ENCODE measurements around the gene CIAO1.
"Not testable (repeated sequence)": the region's sequence is repeated elsewhere in the genome, so short reads cannot be mapped to it uniquely, and the experiment has no call there.

Gene CIAO1

DNA sequence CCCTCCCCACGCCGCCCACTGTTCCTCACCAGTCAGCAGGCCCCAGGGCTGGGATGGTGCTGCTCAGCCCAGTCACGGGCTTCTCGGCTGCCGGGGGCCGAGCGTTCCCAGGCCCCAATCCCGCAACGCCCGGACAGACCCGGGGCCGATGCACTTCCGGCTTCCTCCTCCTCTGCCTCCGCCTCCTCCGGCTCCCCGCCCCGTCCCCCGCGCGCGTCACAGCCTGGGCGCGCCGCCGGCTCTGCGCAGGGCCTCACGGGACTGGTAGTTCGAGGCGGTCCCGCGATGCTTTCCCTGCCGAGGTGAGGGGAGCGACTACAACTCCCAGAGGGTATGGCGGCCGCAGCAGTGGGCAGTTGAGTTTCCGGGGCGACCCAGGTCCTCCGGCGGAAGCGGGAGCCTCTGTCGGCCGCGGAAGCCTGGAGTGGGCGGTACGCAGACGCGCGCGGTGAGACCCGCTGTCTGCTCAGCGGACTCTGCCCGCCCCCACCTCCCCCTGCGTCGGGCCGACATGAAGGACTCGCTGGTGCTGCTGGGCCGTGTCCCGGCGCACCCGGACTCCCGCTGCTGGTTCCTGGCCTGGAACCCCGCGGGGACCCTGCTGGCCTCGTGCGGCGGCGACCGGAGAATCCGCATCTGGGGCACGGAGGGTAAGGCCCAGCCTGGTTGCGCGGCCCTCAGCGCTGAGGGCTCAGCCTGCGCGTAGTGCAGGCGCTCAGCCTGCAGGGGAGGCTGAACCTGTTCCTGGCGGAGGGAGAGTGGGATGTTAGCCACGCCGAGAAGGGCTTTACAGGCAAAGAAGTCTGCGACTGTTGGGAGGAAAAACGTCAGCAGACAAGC lies at the start of gene CIAO1, which contains the start of gene TMEM127:
CIAO1 (plus strand) TSS at position 386 of the 840 bp plus-strand sequence; CDS start at position 512, 126 bp downstream.
TMEM127 (minus strand) TSS at position 158 of the 840 bp plus-strand sequence. CDS start 616 bp downstream, outside the sequence.
- H3K9me3 Mint-ChIP-seq: no peaks in the 10 kb centered on the region
- H3K36me3 Mint-ChIP-seq (ENCODE audit: low read depth): peaks cover 80% of the 10 kb centered on the region
- H3K4me1 Mint-ChIP-seq (ENCODE audit: low read depth): peaks cover 53% of the 10 kb centered on the region
- peak within 1 kb of the TSS; percentile 98 for H3K27ac Mint-ChIP-seq
- no peaks in the 10 kb centered on the region for H3K27me3 Mint-ChIP-seq
- peak within 1 kb of the TSS; percentile 98 for H3K4me3 Mint-ChIP-seq
- peak; percentile 98 for DNase-seq

DNA sequence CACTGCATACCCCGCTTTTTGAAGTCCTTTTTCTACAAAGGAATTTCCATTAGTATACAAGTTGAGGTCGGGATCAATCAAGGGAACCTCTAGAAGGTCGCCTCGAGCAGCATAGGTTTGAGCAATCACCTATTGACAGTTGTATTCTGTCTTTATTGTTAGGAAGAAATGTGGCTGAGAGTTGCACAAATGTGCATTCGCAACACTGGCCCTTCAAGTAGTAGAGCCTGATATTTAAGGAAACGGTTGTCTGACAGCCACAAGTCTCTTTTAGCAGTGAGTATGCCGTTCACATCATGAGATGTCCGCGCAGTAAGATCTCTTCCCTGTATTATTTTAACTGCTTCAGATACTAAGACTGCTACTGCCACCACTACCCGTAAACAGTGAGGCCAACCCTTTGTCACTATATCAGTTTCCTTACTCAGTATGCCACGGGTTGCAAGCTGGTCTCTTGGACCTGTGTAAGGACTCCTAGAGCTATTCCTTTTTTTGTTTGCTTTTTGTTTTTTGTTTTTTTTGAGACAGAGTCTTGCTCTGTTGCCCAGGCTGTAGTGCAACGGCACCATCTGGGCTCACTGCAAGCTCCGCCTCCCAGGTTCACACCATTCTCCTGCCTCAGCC lies 47.4 kb upstream of the CIAO1 start:
- H3K4me1 Mint-ChIP-seq (ENCODE audit: low read depth): no peaks in the 10 kb centered on the region
- H3K4me3 Mint-ChIP-seq: no peak overlapping the region
- no peaks in the 10 kb centered on the region for H3K36me3 Mint-ChIP-seq (ENCODE audit: low read depth)
- no peaks in the 10 kb centered on the region for H3K27me3 Mint-ChIP-seq
- H3K27ac Mint-ChIP-seq: no peak overlapping the region
- no peaks in the 10 kb centered on the region for H3K9me3 Mint-ChIP-seq
- no peak for DNase-seq

DNA sequence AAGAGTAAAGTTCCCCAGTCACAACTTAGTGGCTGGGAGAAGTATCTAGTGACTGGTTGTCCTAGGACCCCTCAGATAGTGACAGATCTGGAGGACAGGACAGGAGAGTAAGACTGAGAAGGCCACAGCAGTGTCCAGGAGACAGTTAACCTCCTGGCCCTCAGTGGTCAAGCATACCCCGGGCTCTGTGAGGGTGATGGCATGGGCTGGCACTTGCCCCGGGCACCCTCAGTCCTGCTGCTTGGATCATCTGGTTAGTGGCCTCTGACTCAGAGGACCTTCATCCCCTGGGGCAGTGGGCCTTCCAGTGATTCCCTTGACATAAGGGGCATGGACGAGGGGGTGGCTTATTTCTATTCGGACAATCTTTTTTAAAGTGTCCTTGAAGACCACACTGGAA lies 46.1 kb upstream of the CIAO1 start:
- DNase-seq; H3K4me3 Mint-ChIP-seq; H3K27me3 Mint-ChIP-seq; H3K36me3 Mint-ChIP-seq (ENCODE audit: low read depth); H3K4me1 Mint-ChIP-seq (ENCODE audit: low read depth); H3K9me3 Mint-ChIP-seq; H3K27ac Mint-ChIP-seq: not testable (repeated sequence)

DNA sequence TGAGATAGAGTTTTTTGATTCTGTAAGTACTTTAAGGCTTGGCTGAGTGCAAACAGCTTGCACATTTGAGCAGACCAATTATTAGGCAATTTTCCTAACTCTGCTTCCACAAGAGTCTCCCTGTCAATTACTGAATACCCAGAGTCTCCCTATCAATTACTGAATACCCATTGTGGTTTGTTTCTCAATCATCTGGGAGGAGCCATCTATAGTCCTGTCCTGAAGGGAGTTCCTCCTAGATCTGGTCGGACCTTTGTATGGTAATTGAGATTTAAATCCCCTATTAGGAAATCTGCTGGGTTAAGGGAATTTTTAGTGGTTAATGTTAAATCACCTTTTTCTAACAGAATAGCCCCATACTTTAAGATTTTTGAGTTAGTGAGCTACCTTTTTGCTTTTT lies 44.9 kb upstream of the CIAO1 start:
- H3K4me1 Mint-ChIP-seq (ENCODE audit: low read depth); H3K4me3 Mint-ChIP-seq; H3K27me3 Mint-ChIP-seq; H3K36me3 Mint-ChIP-seq (ENCODE audit: low read depth); H3K9me3 Mint-ChIP-seq; H3K27ac Mint-ChIP-seq; DNase-seq: not testable (repeated sequence)

DNA sequence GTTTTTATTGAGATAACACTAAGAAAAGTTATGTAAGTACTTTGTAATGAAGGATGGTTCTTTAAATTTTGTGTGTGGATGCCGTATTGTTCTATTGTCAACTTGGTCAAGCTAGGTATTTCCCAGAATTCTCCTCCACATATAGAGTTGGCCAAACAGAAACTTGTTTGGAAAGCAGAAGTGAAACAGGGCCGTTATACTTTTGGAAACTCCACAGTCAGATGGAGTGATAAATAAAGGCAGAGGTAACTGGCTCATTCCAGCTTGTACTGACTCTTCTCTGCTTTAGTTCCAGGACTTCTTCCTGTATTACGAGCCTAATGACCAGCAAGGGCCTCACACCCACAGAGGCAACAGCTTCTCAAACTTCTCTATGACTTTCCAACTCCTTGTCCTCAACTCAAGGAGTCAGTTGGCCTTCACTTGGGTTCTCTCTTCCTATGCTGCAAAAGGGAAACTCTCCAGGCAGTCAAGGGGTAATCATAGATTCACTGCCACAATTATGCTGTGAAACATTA lies 41.0 kb upstream of the CIAO1 start:
- H3K36me3 Mint-ChIP-seq (ENCODE audit: low read depth): peaks cover 5% of the 10 kb centered on the region

DNA sequence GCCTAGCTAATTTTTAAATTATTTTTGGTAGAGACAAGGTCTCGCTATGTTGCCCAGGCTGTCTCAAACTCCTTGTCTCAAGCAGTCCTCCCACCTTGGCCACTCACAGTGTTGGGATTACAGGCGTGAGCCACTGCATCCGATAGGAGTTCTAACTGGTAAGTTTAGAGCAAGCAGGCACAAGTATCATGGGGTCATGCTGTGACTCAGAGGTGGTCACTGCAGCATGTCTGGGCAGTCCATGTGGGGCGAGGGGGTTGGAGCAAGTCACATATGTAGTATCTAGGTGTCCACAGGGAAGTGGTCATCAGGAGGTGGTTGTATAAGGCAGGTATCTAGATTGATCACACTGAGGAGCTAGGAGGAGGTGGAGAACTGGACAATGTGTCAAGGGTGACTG lies 34.7 kb upstream of the CIAO1 start:
- DNase-seq: no peak
- no peaks in the 10 kb centered on the region for H3K4me1 Mint-ChIP-seq (ENCODE audit: low read depth)
- no peaks in the 10 kb centered on the region for H3K27me3 Mint-ChIP-seq
- no peaks in the 10 kb centered on the region for H3K9me3 Mint-ChIP-seq
- no peak overlapping the region for H3K27ac Mint-ChIP-seq
- H3K36me3 Mint-ChIP-seq (ENCODE audit: low read depth): peaks cover 2% of the 10 kb centered on the region
- no peak overlapping the region for H3K4me3 Mint-ChIP-seq

More for the DNA sequence above, 41.0 kb upstream of the CIAO1 start:
- no peak for DNase-seq
- no peaks in the 10 kb centered on the region for H3K27me3 Mint-ChIP-seq
- H3K27ac Mint-ChIP-seq: peak overlapping the region; percentile 48
- H3K4me3 Mint-ChIP-seq: no peak overlapping the region
- H3K9me3 Mint-ChIP-seq: no peaks in the 10 kb centered on the region
- H3K4me1 Mint-ChIP-seq (ENCODE audit: low read depth): peaks cover 5% of the 10 kb centered on the region

DNA sequence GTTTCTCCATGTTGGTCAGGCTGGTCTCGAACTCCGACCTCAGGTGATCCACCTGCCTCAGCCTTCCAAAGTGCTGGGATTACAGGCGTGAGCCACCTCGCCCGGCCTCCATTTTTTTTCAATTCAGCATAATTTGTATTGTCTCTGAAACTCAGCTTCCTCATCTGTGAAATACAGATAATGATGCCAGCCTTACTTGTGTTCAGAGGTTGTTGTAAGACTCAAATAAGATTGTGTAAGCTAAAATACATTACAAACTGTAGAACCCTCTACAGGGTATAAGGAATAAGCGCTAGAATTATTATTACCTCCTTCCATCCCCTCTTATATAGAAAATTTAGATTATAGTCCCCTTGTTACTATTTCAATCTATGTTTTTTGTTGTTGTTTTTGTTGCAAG lies 32.6 kb upstream of the CIAO1 start:
- H3K4me1 Mint-ChIP-seq (ENCODE audit: low read depth): no peaks in the 10 kb centered on the region
- DNase-seq: no peak
- no peak overlapping the region for H3K4me3 Mint-ChIP-seq
- no peaks in the 10 kb centered on the region for H3K27me3 Mint-ChIP-seq
- no peaks in the 10 kb centered on the region for H3K9me3 Mint-ChIP-seq
- H3K36me3 Mint-ChIP-seq (ENCODE audit: low read depth): peaks cover 2% of the 10 kb centered on the region
- H3K27ac Mint-ChIP-seq: no peak overlapping the region

DNA sequence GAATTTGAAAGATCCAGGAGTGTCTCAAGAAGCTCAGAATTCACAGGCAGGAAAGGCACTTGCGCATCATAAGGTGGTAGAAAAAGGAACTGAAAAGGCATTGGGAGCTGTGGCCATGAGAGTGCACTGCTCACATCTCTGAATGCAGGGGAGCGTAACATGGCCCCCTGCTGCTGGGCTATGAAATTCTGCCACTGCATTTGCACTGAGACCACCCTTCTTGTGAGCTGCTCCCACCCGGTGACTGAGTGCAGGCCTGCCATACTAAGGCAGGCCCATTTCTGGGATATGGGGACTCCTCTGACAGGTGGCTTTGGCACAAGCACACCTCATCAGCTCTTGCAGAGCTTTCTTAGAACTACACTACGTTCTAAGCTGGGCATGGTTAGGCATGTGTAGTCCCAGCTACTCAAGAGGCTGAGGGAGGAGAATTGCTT lies 32.1 kb upstream of the CIAO1 start:
- no peak overlapping the region for H3K27ac Mint-ChIP-seq
- H3K27me3 Mint-ChIP-seq: no peaks in the 10 kb centered on the region
- DNase-seq: no peak
- no peak overlapping the region for H3K4me3 Mint-ChIP-seq
- no peaks in the 10 kb centered on the region for H3K36me3 Mint-ChIP-seq (ENCODE audit: low read depth)
- H3K9me3 Mint-ChIP-seq: no peaks in the 10 kb centered on the region
- H3K4me1 Mint-ChIP-seq (ENCODE audit: low read depth): no peaks in the 10 kb centered on the region

DNA sequence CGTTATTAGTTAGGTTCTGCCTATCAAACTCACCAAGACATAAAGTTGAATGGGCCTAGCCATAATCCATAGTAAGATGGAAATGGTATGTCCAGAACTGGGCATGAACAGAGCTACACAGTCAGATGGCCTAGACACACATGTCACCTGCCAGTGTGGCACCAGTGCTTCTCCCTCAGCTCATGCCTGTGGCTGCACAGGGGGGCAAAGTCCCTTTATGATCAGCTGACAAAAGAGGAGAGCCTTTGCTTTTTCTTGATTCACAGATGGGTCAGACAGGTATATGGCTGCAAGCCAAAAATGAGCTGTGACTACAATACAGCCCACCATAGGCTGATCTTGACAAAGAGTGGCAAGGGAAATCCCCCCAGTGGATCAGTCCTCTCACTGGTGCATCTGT lies 29.1 kb upstream of the CIAO1 start:
- Mint-ChIP-seq H3K36me3 (ENCODE audit: low read depth) (no peaks in the 10 kb centered on the region), H3K4me3 (no peak overlapping the region), H3K27me3 (no peaks in the 10 kb centered on the region), H3K4me1 (ENCODE audit: low read depth) (peaks cover 14% of the 10 kb centered on the region), H3K27ac (no peak overlapping the region), H3K9me3 (no peaks in the 10 kb centered on the region)
- DNase-seq: no peak

DNA sequence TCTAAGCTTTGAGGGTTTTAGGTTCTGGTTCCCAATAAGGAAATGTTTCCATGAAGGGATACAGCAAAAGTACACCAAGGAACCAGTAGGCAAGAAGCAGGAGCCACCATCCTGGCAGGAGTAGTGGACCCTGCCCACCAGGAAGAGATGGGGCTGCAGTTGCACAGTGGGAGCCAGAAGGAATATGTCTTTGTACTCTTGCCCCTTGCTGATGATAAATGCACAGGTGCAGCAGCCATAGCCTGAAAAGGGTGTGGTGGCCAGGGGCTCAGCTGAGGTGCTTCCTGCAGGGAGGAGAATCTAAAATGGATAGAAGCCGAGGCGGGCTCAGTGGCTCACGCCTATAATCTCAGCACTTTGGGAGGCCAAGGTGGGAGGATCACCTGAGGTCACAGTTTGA lies 27.8 kb upstream of the CIAO1 start:
- Mint-ChIP-seq H3K36me3 (ENCODE audit: low read depth) (no peaks in the 10 kb centered on the region), H3K4me1 (ENCODE audit: low read depth) (peaks cover 27% of the 10 kb centered on the region), H3K27me3 (no peaks in the 10 kb centered on the region), H3K4me3 (no peak overlapping the region), H3K9me3 (no peaks in the 10 kb centered on the region), H3K27ac (no peak overlapping the region)
- no peak for DNase-seq

DNA sequence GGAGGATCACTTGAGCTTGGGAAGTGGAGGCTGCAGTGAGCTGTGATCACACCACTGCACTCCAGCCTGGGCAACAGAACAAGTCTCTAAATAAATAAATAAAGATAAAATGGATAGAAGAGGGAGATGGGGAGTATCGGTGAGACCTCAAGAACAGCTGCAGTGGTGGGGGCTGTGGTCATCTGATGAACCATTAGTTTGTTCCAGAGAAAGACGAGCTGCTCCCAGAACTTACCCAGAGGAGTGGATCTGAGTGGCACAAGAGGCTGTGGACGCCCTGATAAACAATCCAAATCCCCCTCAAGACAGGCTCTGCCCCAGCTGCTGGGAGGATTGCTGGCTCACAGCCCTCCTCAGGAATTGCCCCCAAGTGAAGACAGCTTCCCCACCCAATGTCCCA lies 26.9 kb upstream of the CIAO1 start:
- no peak overlapping the region for H3K4me3 Mint-ChIP-seq

DNA sequence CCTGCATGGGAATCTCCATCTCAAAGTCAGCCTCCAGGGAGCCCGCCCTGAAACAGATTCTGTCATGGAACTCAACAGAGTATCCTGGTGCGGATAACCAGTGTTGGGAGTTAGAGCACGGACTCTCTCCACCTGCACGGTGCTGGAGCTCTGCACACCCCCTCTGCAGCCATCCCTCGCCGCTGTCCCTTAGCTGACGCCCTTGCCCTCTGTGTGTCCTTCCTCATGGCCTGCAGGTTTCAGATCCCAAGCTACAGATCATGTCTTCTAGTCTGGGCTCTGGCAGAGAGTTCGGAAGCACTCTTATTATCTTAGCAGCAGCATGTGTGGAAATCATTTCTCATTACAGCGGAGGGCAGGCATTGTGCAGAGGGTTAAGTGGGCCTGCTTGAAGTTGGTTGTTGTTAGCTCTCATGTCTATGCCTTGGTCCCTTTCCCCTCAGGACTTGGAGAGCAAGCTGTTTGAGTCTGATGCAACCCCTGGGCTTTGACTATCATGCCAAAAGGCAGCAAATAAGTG lies 26.2 kb upstream of the CIAO1 start:
- Mint-ChIP-seq H3K4me1 (ENCODE audit: low read depth) (peaks cover 30% of the 10 kb centered on the region), H3K27ac (no peak overlapping the region), H3K4me3 (no peak overlapping the region), H3K27me3 (no peaks in the 10 kb centered on the region), H3K36me3 (ENCODE audit: low read depth) (peaks cover 1% of the 10 kb centered on the region), H3K9me3 (no peaks in the 10 kb centered on the region)
- no peak for DNase-seq

More for the DNA sequence above, 26.9 kb upstream of the CIAO1 start:
- Mint-ChIP-seq H3K36me3 (ENCODE audit: low read depth) (no peaks in the 10 kb centered on the region), H3K27ac (no peak overlapping the region), H3K9me3 (no peaks in the 10 kb centered on the region), H3K27me3 (no peaks in the 10 kb centered on the region), H3K4me1 (ENCODE audit: low read depth) (peaks cover 27% of the 10 kb centered on the region)
- no peak for DNase-seq

DNA sequence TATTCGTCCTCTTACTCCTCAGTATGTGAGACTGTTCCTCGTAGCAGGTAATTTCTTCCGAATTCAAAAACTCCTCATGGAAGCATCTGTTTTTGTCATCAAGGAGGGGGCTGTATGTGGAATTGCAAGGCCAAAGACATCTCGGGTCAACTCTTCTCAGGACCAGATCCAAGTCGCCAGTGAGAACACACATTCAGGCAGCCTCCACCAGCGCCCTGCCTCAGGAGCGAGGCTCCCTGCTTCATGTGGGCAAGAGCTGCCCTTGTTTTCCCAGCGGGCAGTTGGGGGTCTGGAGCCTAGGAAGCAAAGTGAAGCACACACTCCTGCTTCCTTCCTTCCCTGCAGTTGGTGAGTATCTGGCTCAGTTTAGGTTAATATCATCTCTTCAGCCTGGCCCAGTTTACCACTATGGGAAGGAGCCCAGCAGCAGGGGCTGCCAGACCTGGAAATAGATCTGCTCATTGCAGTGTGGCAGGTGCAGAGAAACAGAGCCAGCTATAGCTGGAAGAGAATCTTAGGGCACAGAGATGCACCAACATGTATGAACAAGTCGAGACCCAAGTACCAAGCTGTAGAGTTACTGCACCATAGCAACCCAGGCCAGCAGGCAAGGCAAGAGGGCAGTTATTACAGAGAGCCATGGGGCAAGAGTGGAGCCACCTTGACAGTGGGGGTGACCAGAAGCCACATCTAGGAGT lies 25.5 kb upstream of the CIAO1 start:
- H3K27me3 Mint-ChIP-seq: no peaks in the 10 kb centered on the region
- no peaks in the 10 kb centered on the region for H3K9me3 Mint-ChIP-seq
- no peak for DNase-seq
- no peak overlapping the region for H3K4me3 Mint-ChIP-seq
- peaks cover 3% of the 10 kb centered on the region for H3K36me3 Mint-ChIP-seq (ENCODE audit: low read depth)
- H3K4me1 Mint-ChIP-seq (ENCODE audit: low read depth): peaks cover 34% of the 10 kb centered on the region
- H3K27ac Mint-ChIP-seq: peak overlapping the region; percentile 95

DNA sequence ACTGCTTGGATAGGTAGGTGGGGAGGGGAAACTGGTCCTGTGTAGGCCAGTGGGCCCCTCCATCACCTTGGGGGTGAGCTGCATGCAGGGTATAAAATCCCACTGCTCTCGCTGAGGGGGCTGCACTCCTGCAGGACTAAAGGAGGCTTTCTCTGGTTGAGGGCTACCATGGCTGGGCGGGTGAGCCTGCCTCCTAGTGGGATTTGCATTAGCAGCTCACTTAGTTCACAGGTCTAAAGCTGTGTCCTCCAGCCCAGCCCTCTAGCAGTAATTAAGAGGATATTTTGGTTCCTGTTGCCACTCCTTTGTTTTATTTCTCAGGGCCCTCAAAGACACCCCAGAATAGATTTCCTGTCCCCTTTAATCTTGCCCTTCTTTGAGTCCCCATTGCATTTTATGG lies 24.8 kb upstream of the CIAO1 start:
- Mint-ChIP-seq H3K36me3 (ENCODE audit: low read depth) (peaks cover 3% of the 10 kb centered on the region), H3K27me3 (no peaks in the 10 kb centered on the region), H3K4me3 (peak overlapping the region; percentile 54), H3K4me1 (ENCODE audit: low read depth) (peaks cover 41% of the 10 kb centered on the region), H3K9me3 (no peaks in the 10 kb centered on the region), H3K27ac (peak overlapping the region; percentile 95)
- DNase-seq: no peak
